ENCODE results near the gene FANCC. TPM values are rescaled to one million over a fixed set of nuclear protein-coding genes. Genes with fewer than 3 reads are reported as not detected.

FANCC gene
- total RNA-seq, 2 experiments from 2014 or later: 15.9 to 16.7 TPM

DNA sequence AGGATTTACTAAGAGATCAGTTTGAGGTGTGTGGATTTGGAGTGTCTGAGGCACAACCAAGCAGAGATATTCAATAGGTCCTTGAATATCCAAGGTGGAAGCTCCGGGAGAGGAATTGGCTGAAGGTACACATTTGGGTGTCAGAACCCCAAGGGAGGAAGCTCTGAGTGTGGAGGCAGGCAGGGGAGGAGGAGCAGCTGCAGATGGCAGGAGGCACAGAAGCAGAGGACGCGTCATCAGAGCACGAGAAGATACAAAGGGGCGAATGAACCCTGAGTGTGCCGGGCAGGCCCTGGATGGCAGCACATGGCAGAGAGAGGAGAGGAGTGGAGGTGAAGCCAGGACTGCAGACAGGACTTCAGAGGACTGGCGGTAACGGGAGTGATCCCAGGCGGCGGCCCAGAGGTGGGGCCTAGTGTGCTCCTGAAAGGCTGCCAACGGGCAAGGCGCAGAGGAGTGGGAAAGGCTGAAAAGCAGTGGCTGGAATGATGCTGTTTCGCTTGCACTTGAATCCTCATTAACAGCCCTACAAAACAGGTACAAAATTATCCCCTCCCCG is 179.8 kb downstream of the FANCC start:
- ChIA-PET CTCF (interaction anchor here (0.7 to 2.0 kb wide), 2 partner anchors 10 to 130 kb away, joined by 3 to 5 read pairs; no protein-coding TSS in a partner anchor), POLR2A (no interaction called here)
- Mint-ChIP-seq H3K36me3 (ENCODE audit: low read depth) (peaks cover 2% of the 10 kb centered on the region), H3K27ac (no peak overlapping the region), H3K9me3 (ENCODE audit: low read depth) (no peaks in the 10 kb centered on the region), H3K4me3 (no peak overlapping the region), H3K4me1 (no peaks in the 10 kb centered on the region), H3K27me3 (no peaks in the 10 kb centered on the region)
- DNase-seq: no peak
- intact Hi-C loops (cut with DNase I, micrococcal nuclease): no loop called here
- ATAC-seq: no peak

DNA sequence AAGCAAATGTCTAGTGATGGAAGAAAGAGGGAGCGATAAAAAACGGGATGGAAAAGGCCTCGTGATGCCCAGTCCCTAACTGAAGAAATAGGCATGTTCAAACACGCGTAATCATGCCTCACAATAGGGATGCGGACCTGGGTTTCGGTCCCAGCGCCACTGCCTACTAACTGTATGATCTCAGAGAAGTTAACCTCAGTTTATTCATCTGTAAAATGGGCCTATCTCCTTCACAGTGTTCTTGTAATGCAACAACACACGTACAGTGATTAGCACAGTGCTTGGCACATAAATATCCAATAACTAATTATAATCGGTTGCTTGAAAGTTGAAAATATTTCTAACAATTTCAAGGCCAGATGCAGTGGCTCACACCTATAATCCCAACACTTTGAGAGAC is 181.8 kb downstream of the FANCC start:
- POLR2A ChIA-PET: no interaction called here
- DNase-seq: no peak
- no peak for ATAC-seq
- Mint-ChIP-seq H3K4me3 (no peak overlapping the region), H3K4me1 (no peaks in the 10 kb centered on the region), H3K9me3 (ENCODE audit: low read depth) (no peaks in the 10 kb centered on the region), H3K27ac (no peak overlapping the region), H3K36me3 (ENCODE audit: low read depth) (peaks cover 2% of the 10 kb centered on the region), H3K27me3 (no peaks in the 10 kb centered on the region)
- intact Hi-C loops (cut with DNase I, micrococcal nuclease): no loop called here
- CTCF ChIA-PET: no interaction called here

DNA sequence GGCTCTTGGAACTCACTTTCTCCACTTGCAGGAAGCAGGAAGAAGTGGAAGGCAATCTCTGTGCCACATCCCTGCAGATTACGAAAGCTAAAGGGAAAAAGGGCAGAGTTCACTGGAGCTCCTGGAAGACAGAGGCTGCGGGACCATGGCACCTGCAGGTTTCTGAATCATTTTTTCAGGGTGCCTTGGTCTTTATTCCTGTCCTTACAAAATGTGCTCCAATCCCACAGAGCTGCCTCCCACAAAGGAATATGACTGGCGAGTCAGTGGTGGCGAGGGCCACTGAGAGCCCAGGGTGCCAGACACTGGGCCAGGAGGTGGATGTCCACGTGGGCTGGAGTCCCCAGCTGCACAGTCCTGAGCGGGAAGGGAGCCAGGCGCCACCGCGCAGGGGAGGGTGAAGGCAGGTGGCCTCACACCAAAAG is 183.0 kb downstream of the FANCC start:
- intact Hi-C loops (cut with DNase I, micrococcal nuclease): loop anchor here in 1 of 2 experiments (5.0 kb wide), 1 partner anchor 467 kb away; no protein-coding TSS in a partner anchor
- H3K27me3 Mint-ChIP-seq: no peaks in the 10 kb centered on the region
- H3K36me3 Mint-ChIP-seq (ENCODE audit: low read depth): peaks cover 2% of the 10 kb centered on the region
- no peak overlapping the region for H3K27ac Mint-ChIP-seq
- no peak overlapping the region for H3K4me3 Mint-ChIP-seq
- H3K9me3 Mint-ChIP-seq (ENCODE audit: low read depth): no peaks in the 10 kb centered on the region
- H3K4me1 Mint-ChIP-seq: no peaks in the 10 kb centered on the region
- CTCF ChIA-PET: interaction anchor here (1.0 to 1.2 kb wide), 3 partner anchors 350 to 454 kb away, joined by 3 to 4 read pairs (median 3); no protein-coding TSS in a partner anchor
- DNase-seq (no peak), ATAC-seq (no peak)
- POLR2A ChIA-PET: no interaction called here

DNA sequence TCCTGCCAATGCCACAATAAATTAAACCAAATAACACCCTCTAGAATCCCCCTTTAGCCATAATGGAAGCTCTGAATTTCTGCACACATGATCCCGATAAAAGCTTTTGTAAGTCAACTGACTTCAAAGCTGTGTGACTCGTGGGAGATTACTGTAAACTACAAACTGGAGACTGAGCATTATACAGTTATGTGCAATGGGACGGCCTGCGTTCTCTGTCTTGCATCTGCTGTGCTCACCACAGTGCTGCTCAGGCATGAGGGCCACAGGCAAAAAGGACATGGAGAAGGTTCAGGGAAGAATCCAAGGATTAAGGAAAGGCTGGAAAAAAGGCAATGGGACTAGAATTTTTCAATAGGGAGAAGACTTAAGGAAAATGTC is 184.2 kb downstream of the FANCC start:
- H3K27ac Mint-ChIP-seq: no peak overlapping the region
- ChIA-PET POLR2A (interaction anchor here (0.6 kb wide), 1 partner anchor 177 kb away, joined by 7 read pairs; no protein-coding TSS in a partner anchor), CTCF (interaction anchor here (0.5 kb wide), 1 partner anchor 60 kb away, joined by 3 read pairs; no protein-coding TSS in a partner anchor)
- ATAC-seq (no peak), DNase-seq (no peak)
- H3K4me3 Mint-ChIP-seq: no peak overlapping the region
- intact Hi-C loops (cut with DNase I, micrococcal nuclease): loop anchor here in 1 of 2 experiments (5.0 kb wide), 1 partner anchor 466 kb away; no protein-coding TSS in a partner anchor
- H3K27me3 Mint-ChIP-seq: no peaks in the 10 kb centered on the region
- H3K36me3 Mint-ChIP-seq (ENCODE audit: low read depth): peaks cover 2% of the 10 kb centered on the region
- H3K4me1 Mint-ChIP-seq: no peaks in the 10 kb centered on the region
- no peaks in the 10 kb centered on the region for H3K9me3 Mint-ChIP-seq (ENCODE audit: low read depth)

DNA sequence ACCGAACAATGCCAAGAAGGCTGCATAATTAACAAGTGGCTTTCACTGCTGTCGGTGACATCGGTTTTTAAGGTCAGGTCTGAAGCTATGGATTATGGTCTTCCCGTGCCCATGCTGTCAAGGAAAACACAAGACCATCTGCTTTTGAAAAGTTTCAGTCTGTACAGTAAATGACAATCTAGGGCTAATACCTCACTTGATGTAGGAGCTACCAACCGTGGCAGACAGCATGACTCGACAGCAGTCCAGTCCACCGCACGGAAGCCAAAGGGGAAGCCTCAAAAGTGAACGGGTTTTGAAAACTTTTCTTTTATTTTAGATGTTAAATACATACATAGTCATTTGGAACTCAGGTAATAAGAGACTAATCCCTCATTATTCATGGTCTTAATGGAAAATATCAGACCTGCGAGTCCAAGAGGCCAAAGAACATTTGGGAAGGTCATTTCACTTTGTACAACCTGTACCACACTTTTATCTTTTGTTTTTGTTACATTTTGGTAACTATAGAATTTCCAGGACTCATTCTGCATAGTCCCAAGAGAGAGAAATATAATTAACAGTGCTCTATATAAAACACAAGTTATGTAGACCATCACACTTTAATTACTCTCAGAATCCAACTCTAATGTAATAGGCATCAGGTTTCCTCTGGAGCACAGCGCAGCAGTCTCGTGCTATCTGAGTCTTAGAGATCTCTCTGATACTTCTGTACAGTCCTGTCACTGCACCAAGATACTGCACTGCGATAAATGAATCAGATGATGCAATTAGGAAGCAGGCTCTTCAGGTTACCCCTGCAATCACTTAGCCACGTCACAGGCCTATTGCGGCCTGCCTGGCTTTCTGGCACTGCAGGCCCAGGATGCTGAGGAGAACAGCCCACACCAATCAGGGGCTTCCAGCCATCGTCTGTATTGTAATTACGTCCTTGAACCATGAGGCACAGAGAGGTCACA is 184.9 kb downstream of the FANCC start:
- Mint-ChIP-seq H3K36me3 (ENCODE audit: low read depth) (peaks cover 2% of the 10 kb centered on the region), H3K27me3 (no peaks in the 10 kb centered on the region), H3K27ac (no peak overlapping the region), H3K4me1 (no peaks in the 10 kb centered on the region), H3K9me3 (ENCODE audit: low read depth) (no peaks in the 10 kb centered on the region), H3K4me3 (no peak overlapping the region)
- ChIA-PET CTCF (interaction anchor here (0.5 to 7.8 kb wide), 10 partner anchors 12 to 464 kb away, joined by 3 to 106 read pairs (median 6); no protein-coding TSS in a partner anchor), POLR2A (interaction anchor here (0.6 kb wide), 1 partner anchor 178 kb away, joined by 7 read pairs; no protein-coding TSS in a partner anchor)
- ATAC-seq: no peak
- intact Hi-C loops (cut with DNase I, micrococcal nuclease): loop anchor here in 1 of 2 experiments (5.0 kb wide), 1 partner anchor 465 kb away; no protein-coding TSS in a partner anchor
- DNase-seq: no peak

DNA sequence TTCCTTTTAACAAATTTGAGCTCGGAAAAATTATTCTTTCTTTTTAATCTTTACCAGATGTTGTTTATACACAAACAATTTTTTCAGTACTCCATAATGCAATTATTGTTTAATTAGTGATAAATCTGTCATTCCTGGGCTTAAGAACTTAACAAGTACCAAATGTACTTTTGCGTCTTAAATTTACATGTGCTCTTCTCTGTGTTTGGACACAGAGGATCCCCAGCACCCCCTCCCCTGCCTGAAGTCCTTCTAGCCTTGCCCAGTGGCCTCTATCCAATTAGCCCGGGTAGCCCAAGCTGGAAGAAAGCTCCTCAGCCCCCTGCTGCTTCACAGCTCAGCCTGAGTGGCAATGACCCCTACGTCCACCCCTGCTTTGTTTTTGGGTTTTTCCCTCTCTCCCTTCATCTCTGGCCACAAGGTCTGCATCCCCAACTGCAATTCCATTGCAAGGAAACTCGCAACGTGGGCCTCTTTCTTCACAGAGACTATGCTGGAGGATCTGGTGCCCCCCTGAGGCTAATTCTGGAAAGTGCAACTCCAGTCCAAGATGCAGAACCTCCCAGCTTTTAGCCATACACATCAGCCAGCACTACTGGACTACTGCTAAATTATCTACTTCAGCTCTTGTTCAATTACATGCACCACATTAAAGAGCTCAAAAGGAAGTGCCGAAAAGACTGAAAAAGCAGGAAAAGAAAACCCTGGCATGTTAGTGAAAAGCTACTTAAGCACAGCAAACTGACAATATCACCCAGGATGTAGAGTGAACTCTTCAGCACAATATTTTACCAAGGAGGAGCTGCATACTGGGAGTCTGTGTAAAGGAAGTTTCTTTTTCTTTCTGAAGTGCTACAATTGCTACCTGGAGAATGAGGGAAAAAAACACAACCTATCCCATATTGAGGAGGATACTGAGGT is 186.2 kb downstream of the FANCC start:
- DNase-seq: peak; percentile 67
- ChIA-PET POLR2A (no interaction called here), CTCF (interaction anchor here (0.5 to 7.8 kb wide), 34 partner anchors 10 to 1146 kb away, joined by 3 to 106 read pairs (median 4); partner anchors contain the start of gene AOPEP)
- H3K27ac Mint-ChIP-seq: no peak overlapping the region
- no peaks in the 10 kb centered on the region for H3K27me3 Mint-ChIP-seq
- H3K36me3 Mint-ChIP-seq (ENCODE audit: low read depth): no peaks in the 10 kb centered on the region
- peak; percentile 57 for ATAC-seq
- intact Hi-C loops (cut with DNase I, micrococcal nuclease): loop anchor here (1.0 to 5.0 kb wide), 3 partner anchors 348 to 464 kb away; no protein-coding TSS in a partner anchor
- no peaks in the 10 kb centered on the region for H3K9me3 Mint-ChIP-seq (ENCODE audit: low read depth)
- no peaks in the 10 kb centered on the region for H3K4me1 Mint-ChIP-seq
- no peak overlapping the region for H3K4me3 Mint-ChIP-seq

DNA sequence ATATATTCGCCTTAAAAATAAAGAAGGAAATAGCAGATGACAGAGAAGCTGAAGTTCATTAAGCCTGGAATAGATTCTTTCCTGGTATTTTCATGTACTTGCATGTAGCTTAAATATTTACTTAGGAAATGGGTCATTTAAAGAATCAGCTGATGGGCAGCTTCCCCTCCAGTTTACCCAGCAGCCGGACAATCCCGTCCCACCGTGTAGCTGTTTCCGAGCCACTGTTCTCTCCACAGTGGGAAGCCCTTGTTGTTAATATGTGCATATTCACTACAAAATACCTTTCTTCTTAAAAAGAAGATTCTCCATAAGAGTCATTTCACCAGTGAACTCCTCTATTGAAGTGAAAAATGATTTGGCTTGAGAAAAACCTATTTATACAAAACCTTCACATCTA is 187.0 kb downstream of the FANCC start:
- DNase-seq (no peak), ATAC-seq (no peak)
- no peaks in the 10 kb centered on the region for H3K9me3 Mint-ChIP-seq (ENCODE audit: low read depth)
- H3K27me3 Mint-ChIP-seq: no peaks in the 10 kb centered on the region
- ChIA-PET POLR2A (no interaction called here), CTCF (interaction anchor here (0.7 to 7.8 kb wide), 18 partner anchors 10 to 1146 kb away, joined by 3 to 106 read pairs (median 4); partner anchors contain the start of gene AOPEP)
- H3K4me3 Mint-ChIP-seq: no peak overlapping the region
- intact Hi-C loops (cut with DNase I, micrococcal nuclease): loop anchor here in 1 of 2 experiments (2.0 to 5.0 kb wide), 2 partner anchors 348 to 463 kb away; no protein-coding TSS in a partner anchor
- no peak overlapping the region for H3K27ac Mint-ChIP-seq
- no peaks in the 10 kb centered on the region for H3K36me3 Mint-ChIP-seq (ENCODE audit: low read depth)
- H3K4me1 Mint-ChIP-seq: no peaks in the 10 kb centered on the region

DNA sequence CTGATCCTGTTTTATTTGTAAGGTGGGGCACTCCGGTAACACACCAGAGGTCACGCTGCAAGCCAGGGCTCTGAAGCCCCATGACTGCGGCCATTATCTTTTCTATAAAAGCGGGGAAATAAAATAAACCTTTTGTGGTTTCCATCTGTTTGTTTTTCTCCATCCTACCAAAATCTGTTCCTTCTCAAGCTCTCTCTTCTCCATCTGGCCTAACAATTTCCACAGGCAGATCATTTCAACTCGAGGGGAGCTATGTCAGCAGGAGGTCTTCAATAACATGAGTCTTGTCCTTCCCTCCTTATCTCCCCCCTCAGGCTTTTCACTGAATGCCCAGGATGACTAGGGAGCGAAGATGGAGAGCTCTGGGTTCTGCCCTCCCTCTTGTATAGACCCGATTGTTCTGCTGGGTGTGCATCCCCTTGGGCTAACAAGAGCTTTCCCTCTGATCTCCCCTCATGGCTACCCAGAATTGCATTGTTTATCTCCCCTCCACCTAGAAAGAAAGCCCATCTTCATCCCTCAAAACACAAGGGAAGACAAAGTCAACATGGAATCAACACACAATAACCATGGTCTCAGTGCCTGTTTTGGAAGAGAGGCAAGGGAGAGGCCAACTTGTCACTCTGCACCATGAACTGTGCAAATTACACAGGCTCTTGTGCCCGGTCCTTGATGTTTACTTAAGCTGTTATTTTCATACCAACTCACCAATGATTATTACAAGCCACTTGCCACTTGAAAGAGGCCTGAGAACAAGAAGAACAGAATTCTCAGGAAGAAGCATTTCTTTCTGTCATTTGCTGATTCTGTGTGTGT is 187.8 kb downstream of the FANCC start:
- ATAC-seq: no peak

DNA sequence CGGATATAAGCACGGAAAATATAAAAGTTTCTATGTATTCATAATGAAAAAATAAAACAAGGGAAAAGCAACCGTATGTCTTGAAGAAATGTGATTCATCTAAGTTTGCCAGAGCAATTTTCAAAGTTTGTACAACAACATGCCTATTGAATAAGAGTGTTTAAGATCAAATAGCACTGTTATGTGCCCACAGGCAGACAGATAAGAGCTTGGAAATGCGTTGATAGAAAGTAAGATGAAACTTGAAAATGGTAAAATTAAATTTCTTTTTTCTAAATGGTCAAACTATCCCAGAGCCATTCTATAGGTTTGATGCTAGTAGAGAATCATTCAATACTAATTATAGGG is 189.4 kb downstream of the FANCC start:
- H3K4me3 Mint-ChIP-seq: no peak overlapping the region
- ATAC-seq: no peak
- no peaks in the 10 kb centered on the region for H3K9me3 Mint-ChIP-seq (ENCODE audit: low read depth)
- H3K36me3 Mint-ChIP-seq (ENCODE audit: low read depth): peaks cover 2% of the 10 kb centered on the region
- ChIA-PET POLR2A (no interaction called here), CTCF (interaction anchor here (0.6 to 7.8 kb wide), 22 partner anchors 9 to 1074 kb away, joined by 3 to 106 read pairs (median 5); no protein-coding TSS in a partner anchor)
- H3K27ac Mint-ChIP-seq: no peak overlapping the region
- no peaks in the 10 kb centered on the region for H3K4me1 Mint-ChIP-seq
- intact Hi-C loops (cut with DNase I, micrococcal nuclease): no loop called here
- no peak for DNase-seq
- H3K27me3 Mint-ChIP-seq: no peaks in the 10 kb centered on the region

More for the DNA sequence above, 187.8 kb downstream of the FANCC start:
- H3K36me3 Mint-ChIP-seq (ENCODE audit: low read depth): no peaks in the 10 kb centered on the region
- ChIA-PET CTCF (interaction anchor here (0.6 to 7.8 kb wide), 14 partner anchors 9 to 1088 kb away, joined by 3 to 106 read pairs (median 4); partner anchors contain the start of gene AOPEP), POLR2A (no interaction called here)
- H3K27me3 Mint-ChIP-seq: no peaks in the 10 kb centered on the region
- H3K4me1 Mint-ChIP-seq: no peaks in the 10 kb centered on the region
- intact Hi-C loops (cut with DNase I, micrococcal nuclease): loop anchor here in 1 of 2 experiments (2.0 to 5.0 kb wide), 2 partner anchors 347 to 462 kb away; no protein-coding TSS in a partner anchor
- DNase-seq: no peak
- H3K9me3 Mint-ChIP-seq (ENCODE audit: low read depth): no peaks in the 10 kb centered on the region
- no peak overlapping the region for H3K4me3 Mint-ChIP-seq
- no peak overlapping the region for H3K27ac Mint-ChIP-seq

Measured in activated CD4-positive, alpha-beta T cell treated with anti-CD3 and anti-CD28 coated beads for 36 hours (primary cell).